GM23248 (cell line): ENCODE data around the gene CYB5D1.

Source experiments
- EZH2 ChIP-seq: fragments of 200-600 bp; sonication (generic); IDR thresholded peaks from 2 replicates; pipeline ENCODE4 v1.6.1; 2018; ENCODE audit warnings: antibody characterized with exemption, mild to moderate bottlenecking; ENCODE audit not compliant: insufficient read depth, poor library complexity, severe bottlenecking
- EZH2phosphoT487 ChIP-seq: fragments of 200-600 bp; sonication (generic); IDR thresholded peaks from 2 replicates; pipeline ENCODE4 v1.6.1; 2018; ENCODE audit warnings: antibody characterized with exemption, moderate library complexity, mild to moderate bottlenecking, low read depth; ENCODE audit not compliant: insufficient read depth

- TF ChIP-seq EZH2 (no peak), EZH2phosphoT487 (no peak)
Observed at GRCh38 chr17:7862692-7863437, 5.1 kb downstream of the CYB5D1 start.
